ENCODE results near the gene CIRBP. TPM values are rescaled to one million over a fixed set of nuclear protein-coding genes. Genes with fewer than 3 reads are reported as not detected.

Gene CIRBP
- total and polyA plus RNA-seq, 2 of the 13 experiments (the other 11 are each of a cell fraction or from before 2014, with no cell fraction given): 133 to 140 TPM

DNA sequence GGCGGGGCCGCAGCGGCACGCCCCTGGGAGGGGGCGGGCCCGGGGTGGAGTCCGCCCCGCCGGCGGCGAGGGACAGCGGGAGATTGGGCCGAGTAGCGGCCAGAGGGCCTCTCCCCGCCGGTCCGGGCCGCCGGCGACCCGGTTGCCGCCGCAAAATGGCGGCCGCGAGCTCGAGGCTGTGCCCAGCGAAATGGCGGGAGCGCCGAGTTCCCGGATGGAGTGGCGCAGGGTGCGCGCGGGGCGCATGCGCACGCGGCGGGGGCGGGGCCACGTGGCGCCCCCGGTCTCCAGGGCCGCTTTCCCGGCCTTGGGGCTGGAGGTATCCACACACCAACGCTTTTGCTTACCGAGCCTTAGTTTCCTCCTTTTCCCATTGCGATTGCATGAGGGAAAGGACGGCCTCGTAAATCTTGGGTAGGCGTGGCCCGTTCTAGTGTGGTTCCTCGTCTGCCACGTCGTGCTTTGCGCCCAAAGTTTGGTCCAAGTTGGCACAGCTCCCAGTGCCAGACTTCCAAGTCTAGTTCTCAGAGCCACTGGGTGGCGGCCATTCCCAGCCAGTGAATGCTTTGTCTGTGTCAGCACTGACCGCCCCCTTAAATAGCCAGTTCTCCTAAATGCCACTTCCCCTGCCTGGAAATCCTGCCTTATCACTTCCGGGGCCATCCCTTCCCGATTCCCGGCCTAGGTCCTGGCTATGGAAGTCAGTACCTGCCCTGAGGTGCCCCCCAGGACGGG, 513 bp downstream of the CIRBP start (continued):
- TF ChIP-seq, protein P1, sequence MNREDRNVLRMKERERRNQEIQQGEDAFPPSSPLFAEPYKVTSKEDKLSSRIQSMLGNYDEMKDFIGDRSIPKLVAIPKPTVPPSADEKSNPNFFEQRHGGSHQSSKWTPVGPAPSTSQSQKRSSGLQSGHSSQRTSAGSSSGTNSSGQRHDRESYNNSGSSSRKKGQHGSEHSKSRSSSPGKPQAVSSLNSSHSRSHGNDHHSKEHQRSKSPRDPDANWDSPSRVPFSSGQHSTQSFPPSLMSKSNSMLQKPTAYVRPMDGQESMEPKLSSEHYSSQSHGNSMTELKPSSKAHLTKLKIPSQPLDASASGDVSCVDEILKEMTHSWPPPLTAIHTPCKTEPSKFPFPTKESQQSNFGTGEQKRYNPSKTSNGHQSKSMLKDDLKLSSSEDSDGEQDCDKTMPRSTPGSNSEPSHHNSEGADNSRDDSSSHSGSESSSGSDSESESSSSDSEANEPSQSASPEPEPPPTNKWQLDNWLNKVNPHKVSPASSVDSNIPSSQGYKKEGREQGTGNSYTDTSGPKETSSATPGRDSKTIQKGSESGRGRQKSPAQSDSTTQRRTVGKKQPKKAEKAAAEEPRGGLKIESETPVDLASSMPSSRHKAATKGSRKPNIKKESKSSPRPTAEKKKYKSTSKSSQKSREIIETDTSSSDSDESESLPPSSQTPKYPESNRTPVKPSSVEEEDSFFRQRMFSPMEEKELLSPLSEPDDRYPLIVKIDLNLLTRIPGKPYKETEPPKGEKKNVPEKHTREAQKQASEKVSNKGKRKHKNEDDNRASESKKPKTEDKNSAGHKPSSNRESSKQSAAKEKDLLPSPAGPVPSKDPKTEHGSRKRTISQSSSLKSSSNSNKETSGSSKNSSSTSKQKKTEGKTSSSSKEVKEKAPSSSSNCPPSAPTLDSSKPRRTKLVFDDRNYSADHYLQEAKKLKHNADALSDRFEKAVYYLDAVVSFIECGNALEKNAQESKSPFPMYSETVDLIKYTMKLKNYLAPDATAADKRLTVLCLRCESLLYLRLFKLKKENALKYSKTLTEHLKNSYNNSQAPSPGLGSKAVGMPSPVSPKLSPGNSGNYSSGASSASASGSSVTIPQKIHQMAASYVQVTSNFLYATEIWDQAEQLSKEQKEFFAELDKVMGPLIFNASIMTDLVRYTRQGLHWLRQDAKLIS (CRISPR knock-in tag; IDR thresholded peaks at IDR 0.05): no peak
- no peak for TF ChIP-seq SIX1 (CRISPR knock-in tag; IDR thresholded peaks at IDR 0.05; ENCODE audit: borderline replicate concordance)
- TF ChIP-seq ZNF225 (CRISPR knock-in tag; IDR thresholded peaks at IDR 0.05): 0 out of 2 replicates have a peak, but pooled peaks have one; percentile 10
- no peak for TF ChIP-seq ZNF816 (CRISPR knock-in tag; IDR thresholded peaks at IDR 0.05; ENCODE audit: borderline replicate concordance)
- TF ChIP-seq ZKSCAN5 (CRISPR knock-in tag; IDR thresholded peaks at IDR 0.05): no peak
- TF ChIP-seq, protein P2, sequence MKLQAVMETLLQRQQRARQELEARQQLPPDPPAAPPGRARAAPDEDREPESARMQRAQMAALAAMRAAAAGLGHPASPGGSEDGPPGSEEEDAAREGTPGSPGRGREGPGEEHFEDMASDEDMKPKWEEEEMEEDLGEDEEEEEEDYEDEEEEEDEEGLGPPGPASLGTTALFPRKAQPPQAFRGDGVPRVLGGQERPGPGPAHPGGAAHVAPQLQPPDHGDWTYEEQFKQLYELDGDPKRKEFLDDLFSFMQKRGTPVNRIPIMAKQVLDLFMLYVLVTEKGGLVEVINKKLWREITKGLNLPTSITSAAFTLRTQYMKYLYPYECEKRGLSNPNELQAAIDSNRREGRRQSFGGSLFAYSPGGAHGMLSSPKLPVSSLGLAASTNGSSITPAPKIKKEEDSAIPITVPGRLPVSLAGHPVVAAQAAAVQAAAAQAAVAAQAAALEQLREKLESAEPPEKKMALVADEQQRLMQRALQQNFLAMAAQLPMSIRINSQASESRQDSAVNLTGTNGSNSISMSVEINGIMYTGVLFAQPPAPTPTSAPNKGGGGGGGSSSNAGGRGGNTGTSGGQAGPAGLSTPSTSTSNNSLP (IDR thresholded peaks at IDR 0.05; ENCODE audit: low read depth, low read length): no peak
- TF ChIP-seq ZNF234 (CRISPR knock-in tag; conservative IDR thresholded peaks at IDR 0.05): no peak
- no peak for TF ChIP-seq IRF2 (CRISPR knock-in tag; IDR thresholded peaks at IDR 0.05)
- no peak for TF ChIP-seq HNRNPH1 (optimal IDR thresholded peaks at IDR 0.05; ENCODE audit: low read depth, low read length)
- no peak for TF ChIP-seq PCBP2 (optimal IDR thresholded peaks at IDR 0.05; ENCODE audit: low read depth, low read length, poor library complexity, severe bottlenecking)
- TF ChIP-seq NPAS2 (CRISPR knock-in tag; IDR thresholded peaks at IDR 0.05; ENCODE audit: borderline replicate concordance): no peak
- TF ChIP-seq ZNF878 (CRISPR knock-in tag; IDR thresholded peaks at IDR 0.05): no peak
- no peak for TF ChIP-seq U2AF1 (optimal IDR thresholded peaks at IDR 0.05; ENCODE audit: low read depth, low read length)
- no peak for TF ChIP-seq ZNF770 (CRISPR knock-in tag; IDR thresholded peaks at IDR 0.05)

Measured in HepG2 (cell line).